Fibroblast of lung (primary cell): Measurements from ENCODE around the gene FAM114A1. TPM values are rescaled to one million over a fixed set of nuclear protein-coding genes. Genes with fewer than 3 reads are reported as not detected.

Experiments used
- DNase-seq, 2 donors: peaks; one replicate each; pipeline versions ENCODE4 v3.0.0 to v3.0.0-alpha.2; 2010; ENCODE audit warnings: low read depth in 2 of 2
- H2AFZ ChIP-seq: 2 replicates; pipeline ENCODE4 v1.5.1; 2012; ENCODE audit warnings: low read length, control low read depth, inconsistent platforms
- H3K27ac ChIP-seq: 2 replicates; pipeline ENCODE4 v1.5.1; 2011; ENCODE audit warnings: low read length, control low read depth; ENCODE audit not compliant: insufficient read depth
- H3K27me3 ChIP-seq: 2 replicates; pipeline ENCODE4 v1.5.1; 2011; ENCODE audit warnings: mild to moderate bottlenecking, low read length; ENCODE audit not compliant: control insufficient read depth, insufficient read depth
- H3K36me3 ChIP-seq: 2 replicates; pipeline ENCODE4 v1.5.1; 2011; ENCODE audit warnings: low read length; ENCODE audit not compliant: control insufficient read depth, insufficient read depth
- H3K4me1 ChIP-seq: 2 replicates; pipeline ENCODE4 v1.5.1; 2011; ENCODE audit warnings: low read length; ENCODE audit not compliant: control insufficient read depth, insufficient read depth; ENCODE audit errors: extremely low read depth
- H3K4me2 ChIP-seq: 2 replicates; pipeline ENCODE4 v1.5.1; 2011; ENCODE audit warnings: low read length, control low read depth; ENCODE audit not compliant: insufficient read depth; ENCODE audit errors: extremely low read depth
- H3K4me3 ChIP-seq, 4 experiments: fragments of 200-600 bp in 1 of 4; sonication (generic) in 1 of 4; replicated peaks in 1 of 4; 2 replicates each; pipeline ENCODE4 v1.5.1; 2011 to 2016; ENCODE audit warnings: low read length in 4 of 4, low read depth in 3 of 4, mild to moderate bottlenecking in 3 of 4, control low read depth in 2 of 4, inconsistent platforms in 1 of 4, mixed read lengths in 1 of 4; ENCODE audit not compliant: insufficient read depth in 1 of 4; ENCODE audit errors: control extremely low read depth in 1 of 4
- H3K79me2 ChIP-seq: 2 replicates; pipeline ENCODE4 v1.5.1; 2012; ENCODE audit warnings: mild to moderate bottlenecking, low read length, inconsistent platforms; ENCODE audit not compliant: control insufficient read depth, insufficient read depth
- H3K9ac ChIP-seq: 2 replicates; pipeline ENCODE4 v1.5.1; 2011; ENCODE audit warnings: mild to moderate bottlenecking, low read length, control low read depth; ENCODE audit not compliant: insufficient read depth
- H3K9me3 ChIP-seq: 2 replicates; pipeline ENCODE4 v1.5.1; 2012; ENCODE audit warnings: low read depth, low read length; ENCODE audit not compliant: control insufficient read depth, insufficient read depth
- H4K20me1 ChIP-seq: 2 replicates; pipeline ENCODE4 v1.5.1; 2011; ENCODE audit warnings: low read length; ENCODE audit not compliant: control insufficient read depth, insufficient read depth; ENCODE audit errors: extremely low read depth
- EZH2 ChIP-seq: IDR thresholded peaks from 2 replicates; pipeline ENCODE4 v1.5.1; 2012; ENCODE audit warnings: low read length, control low read depth, mild to moderate bottlenecking; ENCODE audit errors: missing control alignments
- polyA plus RNA-seq, 2 donors: library from polyadenylated mRNA; depleted of rRNA in 1 of 2; stranded (reverse) in 1 of 2; unstranded in 1 of 2; fragments of >200 nt; gene quantifications; 2 replicates each; pipeline ENCODE4 v1.2.1, GENCODE V29; 2011 to 2012; ENCODE audit warnings: missing spikeins in 1 of 2
- total RNA-seq: library from RNA; depleted of rRNA; stranded (reverse); fragments of >200 nt; gene quantifications from 2 replicates; pipeline ENCODE4 v1.2.1, GENCODE V29; 2014
- TF ChIP-seq, protein P1 (sequence below), 2 donors: IDR thresholded peaks in 1 of 2; conservative IDR thresholded peaks in 1 of 2; 1 replicate in 1 of 2; 2 replicates in 1 of 2; pipeline ENCODE4 v1.5.1; 2011 to 2012; ENCODE audit warnings: low read length in 2 of 2, control low read depth in 1 of 2, inconsistent platforms in 1 of 2, low read depth in 1 of 2, mild to moderate bottlenecking in 1 of 2

FAM114A1 gene
- total and polyA plus RNA-seq, 2 donors (not counting 1 experiment from before 2014, with no cell fraction given), result 296 to 402 TPM

DNA sequence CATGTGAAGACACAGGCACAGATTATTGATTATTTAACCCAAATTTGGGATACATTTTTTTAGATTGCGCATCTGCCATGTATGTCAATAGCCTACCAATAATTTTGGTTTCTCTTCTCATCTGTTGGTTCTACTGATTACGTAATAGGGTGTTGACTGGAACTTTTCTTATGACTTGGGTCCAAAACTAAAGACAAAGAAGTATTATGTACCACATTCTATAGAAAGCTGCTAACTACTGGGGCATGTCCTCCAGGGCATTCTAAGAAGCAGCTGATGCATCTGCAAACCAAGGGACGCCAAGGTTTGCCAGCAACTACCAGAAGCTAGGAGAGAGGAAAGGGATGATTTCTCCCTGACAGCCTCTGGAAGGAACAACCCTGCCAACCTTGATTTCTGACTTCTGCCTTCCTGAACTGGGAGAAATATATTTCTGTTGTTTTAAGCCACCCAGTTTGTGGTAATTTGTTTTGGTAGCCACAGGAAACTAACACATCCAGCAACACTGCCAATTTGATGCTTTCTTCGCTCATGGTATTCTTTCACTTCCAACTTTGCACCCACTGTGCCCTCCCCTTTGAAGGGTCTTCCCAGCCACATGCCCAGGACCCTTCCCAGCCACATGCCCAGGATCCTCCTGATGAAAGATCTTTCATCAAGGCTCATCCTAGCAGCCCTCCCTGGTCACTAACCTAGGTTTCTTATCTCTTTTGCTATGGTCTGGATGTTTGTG, 47.1 kb upstream of the FAM114A1 start:
- no peak overlapping the region for H3K4me2 ChIP-seq
- no peak overlapping the region for H2AFZ ChIP-seq
- H4K20me1 ChIP-seq, result no peaks in the 10 kb centered on the region
- no peaks in the 10 kb centered on the region for H3K9me3 ChIP-seq
- H3K4me3 ChIP-seq, result no peak overlapping the region
- H3K27ac ChIP-seq, result no peak overlapping the region
- DNase-seq, result no peak
- H3K9ac ChIP-seq, result no peak overlapping the region
- no peaks in the 10 kb centered on the region for H3K27me3 ChIP-seq
- H3K79me2 ChIP-seq, result no peaks in the 10 kb centered on the region
- no peaks in the 10 kb centered on the region for H3K4me1 ChIP-seq
- H3K36me3 ChIP-seq, result no peaks in the 10 kb centered on the region
- no peak for TF ChIP-seq EZH2
- TF ChIP-seq, protein P1, sequence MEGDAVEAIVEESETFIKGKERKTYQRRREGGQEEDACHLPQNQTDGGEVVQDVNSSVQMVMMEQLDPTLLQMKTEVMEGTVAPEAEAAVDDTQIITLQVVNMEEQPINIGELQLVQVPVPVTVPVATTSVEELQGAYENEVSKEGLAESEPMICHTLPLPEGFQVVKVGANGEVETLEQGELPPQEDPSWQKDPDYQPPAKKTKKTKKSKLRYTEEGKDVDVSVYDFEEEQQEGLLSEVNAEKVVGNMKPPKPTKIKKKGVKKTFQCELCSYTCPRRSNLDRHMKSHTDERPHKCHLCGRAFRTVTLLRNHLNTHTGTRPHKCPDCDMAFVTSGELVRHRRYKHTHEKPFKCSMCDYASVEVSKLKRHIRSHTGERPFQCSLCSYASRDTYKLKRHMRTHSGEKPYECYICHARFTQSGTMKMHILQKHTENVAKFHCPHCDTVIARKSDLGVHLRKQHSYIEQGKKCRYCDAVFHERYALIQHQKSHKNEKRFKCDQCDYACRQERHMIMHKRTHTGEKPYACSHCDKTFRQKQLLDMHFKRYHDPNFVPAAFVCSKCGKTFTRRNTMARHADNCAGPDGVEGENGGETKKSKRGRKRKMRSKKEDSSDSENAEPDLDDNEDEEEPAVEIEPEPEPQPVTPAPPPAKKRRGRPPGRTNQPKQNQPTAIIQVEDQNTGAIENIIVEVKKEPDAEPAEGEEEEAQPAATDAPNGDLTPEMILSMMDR (conservative IDR thresholded peaks at IDR 0.05 in 1 of 2, IDR thresholded peaks at IDR 0.05 in 1 of 2; ENCODE audit: low read depth in 1 of 2, low read length in 2 of 2), result no peak

DNA sequence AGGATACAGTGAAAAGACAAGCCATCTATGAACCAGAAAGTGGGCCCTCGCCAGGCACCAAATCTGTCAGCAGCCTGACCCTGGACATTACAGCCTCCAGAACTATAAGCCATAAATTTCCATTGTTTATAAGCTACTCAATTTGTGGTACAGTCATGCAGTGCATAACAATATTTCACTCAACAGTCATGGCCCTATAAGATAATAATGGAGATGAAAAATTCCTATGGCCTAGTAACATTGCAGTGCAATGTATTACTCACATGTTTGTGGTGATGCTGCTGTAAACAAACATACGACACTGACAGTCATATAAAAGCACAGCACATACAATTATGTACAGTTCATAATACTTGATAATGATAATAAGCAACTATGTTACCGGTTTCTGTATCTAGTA, 45.9 kb upstream of the FAM114A1 start:
- TF ChIP-seq EZH2, result no peak
- TF ChIP-seq, protein P1 (conservative IDR thresholded peaks at IDR 0.05 in 1 of 2, IDR thresholded peaks at IDR 0.05 in 1 of 2; ENCODE audit: low read depth in 1 of 2, low read length in 2 of 2), result no peak
- H3K36me3 ChIP-seq, result no peaks in the 10 kb centered on the region
- DNase-seq, result peak in 1 of 2 donors; percentile 35
- H3K9me3 ChIP-seq, result no peaks in the 10 kb centered on the region
- no peak overlapping the region for H3K4me3 ChIP-seq
- no peak overlapping the region for H2AFZ ChIP-seq
- no peaks in the 10 kb centered on the region for H3K4me1 ChIP-seq
- no peaks in the 10 kb centered on the region for H3K79me2 ChIP-seq
- H3K27ac ChIP-seq, result no peak overlapping the region
- H4K20me1 ChIP-seq, result no peaks in the 10 kb centered on the region
- H3K27me3 ChIP-seq, result no peaks in the 10 kb centered on the region
- no peak overlapping the region for H3K4me2 ChIP-seq
- H3K9ac ChIP-seq, result no peak overlapping the region

DNA sequence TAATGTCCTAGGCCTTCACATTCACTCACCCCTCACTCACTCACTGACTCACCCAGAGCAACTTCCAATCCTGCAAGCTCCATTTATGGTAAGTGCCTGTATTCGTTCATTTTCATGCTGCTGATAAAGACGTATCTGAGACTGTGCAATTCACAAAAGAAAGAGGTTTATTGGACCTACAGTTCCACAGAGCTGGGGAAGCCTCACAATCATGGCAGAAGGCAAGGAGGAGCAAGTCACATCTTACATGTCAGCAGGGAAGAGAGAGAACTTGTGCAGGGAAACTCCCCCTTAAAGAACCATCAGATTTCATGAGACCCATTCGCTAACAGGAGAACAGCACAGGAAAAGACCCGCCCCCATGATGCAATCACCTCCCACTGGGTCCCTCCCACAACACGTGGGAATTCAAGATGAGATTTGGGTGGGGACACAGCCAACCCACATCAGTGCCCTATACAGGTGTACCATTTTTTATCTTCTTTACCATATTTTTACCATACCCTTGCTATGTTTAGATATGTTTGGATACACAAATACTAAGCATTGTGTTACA, 44.8 kb upstream of the FAM114A1 start:
- Histone ChIP-seq H3K4me3 (no peak overlapping the region), H3K4me1 (no peaks in the 10 kb centered on the region), H3K27ac (no peak overlapping the region), H2AFZ (no peak overlapping the region), H3K9ac (no peak overlapping the region), H3K36me3 (no peaks in the 10 kb centered on the region), H3K4me2 (no peak overlapping the region), H3K9me3 (no peaks in the 10 kb centered on the region), H4K20me1 (no peaks in the 10 kb centered on the region), H3K79me2 (no peaks in the 10 kb centered on the region), H3K27me3 (no peaks in the 10 kb centered on the region)
- no peak for DNase-seq
- no peak for TF ChIP-seq EZH2
- TF ChIP-seq, protein P1 (conservative IDR thresholded peaks at IDR 0.05 in 1 of 2, IDR thresholded peaks at IDR 0.05 in 1 of 2; ENCODE audit: low read depth in 1 of 2, low read length in 2 of 2), result no peak
